GM23338 (cell line): Measurements from ENCODE around the gene TBCC. TPM values are rescaled to one million over a fixed set of nuclear protein-coding genes. Genes with fewer than 3 reads are reported as not detected.

Experiments used
- EZH2phosphoT487 ChIP-seq: fragments of 200-600 bp; sonication (generic); IDR thresholded peaks from one replicate; pipeline ENCODE4 v1.8.1; 2018; ENCODE audit warnings: antibody characterized with exemption; ENCODE audit not compliant: unreplicated experiment
- polyA plus RNA-seq: library from polyadenylated mRNA; unstranded; fragments of >200 nt; fragmentation: Nextera tagmentation; extraction: Ambion mirVana; gene quantifications from 2 replicates; pipeline ENCODE4 v1.2.1, GENCODE V29; 2016
- total RNA-seq: library from RNA; depleted of rRNA; stranded (reverse); fragments of >200 nt; shearing (Covaris generic); gene quantifications from 2 replicates; pipeline ENCODE4 v1.2.3, GENCODE V29; 2014
- TF ChIP-seq, protein P1 (sequence below): fragments of 250-450 bp; sonication (Bioruptor Pico); IDR thresholded peaks from 2 replicates; pipeline ENCODE4 v1.5.0; 2020; ENCODE audit warnings: mild to moderate bottlenecking, moderate library complexity
- TF ChIP-seq, protein P2 (sequence below): IDR thresholded peaks from one replicate; pipeline ENCODE4 v1.6.1; 2018; ENCODE audit warnings: antibody characterized with exemption; ENCODE audit not compliant: unreplicated experiment
- TF ChIP-seq, protein P3 (sequence below): IDR thresholded peaks from 2 replicates; pipeline ENCODE4 v1.6.1; 2016; ENCODE audit warnings: antibody characterized with exemption

The TBCC gene
- total and polyA plus RNA-seq, 2 experiments from 2014 or later = 45.0 to 48.3 TPM

GRCh38 chr6:42762950-42763349 lies 17.0 kb upstream of the TBCC start (continued):
- TF ChIP-seq, protein P1, sequence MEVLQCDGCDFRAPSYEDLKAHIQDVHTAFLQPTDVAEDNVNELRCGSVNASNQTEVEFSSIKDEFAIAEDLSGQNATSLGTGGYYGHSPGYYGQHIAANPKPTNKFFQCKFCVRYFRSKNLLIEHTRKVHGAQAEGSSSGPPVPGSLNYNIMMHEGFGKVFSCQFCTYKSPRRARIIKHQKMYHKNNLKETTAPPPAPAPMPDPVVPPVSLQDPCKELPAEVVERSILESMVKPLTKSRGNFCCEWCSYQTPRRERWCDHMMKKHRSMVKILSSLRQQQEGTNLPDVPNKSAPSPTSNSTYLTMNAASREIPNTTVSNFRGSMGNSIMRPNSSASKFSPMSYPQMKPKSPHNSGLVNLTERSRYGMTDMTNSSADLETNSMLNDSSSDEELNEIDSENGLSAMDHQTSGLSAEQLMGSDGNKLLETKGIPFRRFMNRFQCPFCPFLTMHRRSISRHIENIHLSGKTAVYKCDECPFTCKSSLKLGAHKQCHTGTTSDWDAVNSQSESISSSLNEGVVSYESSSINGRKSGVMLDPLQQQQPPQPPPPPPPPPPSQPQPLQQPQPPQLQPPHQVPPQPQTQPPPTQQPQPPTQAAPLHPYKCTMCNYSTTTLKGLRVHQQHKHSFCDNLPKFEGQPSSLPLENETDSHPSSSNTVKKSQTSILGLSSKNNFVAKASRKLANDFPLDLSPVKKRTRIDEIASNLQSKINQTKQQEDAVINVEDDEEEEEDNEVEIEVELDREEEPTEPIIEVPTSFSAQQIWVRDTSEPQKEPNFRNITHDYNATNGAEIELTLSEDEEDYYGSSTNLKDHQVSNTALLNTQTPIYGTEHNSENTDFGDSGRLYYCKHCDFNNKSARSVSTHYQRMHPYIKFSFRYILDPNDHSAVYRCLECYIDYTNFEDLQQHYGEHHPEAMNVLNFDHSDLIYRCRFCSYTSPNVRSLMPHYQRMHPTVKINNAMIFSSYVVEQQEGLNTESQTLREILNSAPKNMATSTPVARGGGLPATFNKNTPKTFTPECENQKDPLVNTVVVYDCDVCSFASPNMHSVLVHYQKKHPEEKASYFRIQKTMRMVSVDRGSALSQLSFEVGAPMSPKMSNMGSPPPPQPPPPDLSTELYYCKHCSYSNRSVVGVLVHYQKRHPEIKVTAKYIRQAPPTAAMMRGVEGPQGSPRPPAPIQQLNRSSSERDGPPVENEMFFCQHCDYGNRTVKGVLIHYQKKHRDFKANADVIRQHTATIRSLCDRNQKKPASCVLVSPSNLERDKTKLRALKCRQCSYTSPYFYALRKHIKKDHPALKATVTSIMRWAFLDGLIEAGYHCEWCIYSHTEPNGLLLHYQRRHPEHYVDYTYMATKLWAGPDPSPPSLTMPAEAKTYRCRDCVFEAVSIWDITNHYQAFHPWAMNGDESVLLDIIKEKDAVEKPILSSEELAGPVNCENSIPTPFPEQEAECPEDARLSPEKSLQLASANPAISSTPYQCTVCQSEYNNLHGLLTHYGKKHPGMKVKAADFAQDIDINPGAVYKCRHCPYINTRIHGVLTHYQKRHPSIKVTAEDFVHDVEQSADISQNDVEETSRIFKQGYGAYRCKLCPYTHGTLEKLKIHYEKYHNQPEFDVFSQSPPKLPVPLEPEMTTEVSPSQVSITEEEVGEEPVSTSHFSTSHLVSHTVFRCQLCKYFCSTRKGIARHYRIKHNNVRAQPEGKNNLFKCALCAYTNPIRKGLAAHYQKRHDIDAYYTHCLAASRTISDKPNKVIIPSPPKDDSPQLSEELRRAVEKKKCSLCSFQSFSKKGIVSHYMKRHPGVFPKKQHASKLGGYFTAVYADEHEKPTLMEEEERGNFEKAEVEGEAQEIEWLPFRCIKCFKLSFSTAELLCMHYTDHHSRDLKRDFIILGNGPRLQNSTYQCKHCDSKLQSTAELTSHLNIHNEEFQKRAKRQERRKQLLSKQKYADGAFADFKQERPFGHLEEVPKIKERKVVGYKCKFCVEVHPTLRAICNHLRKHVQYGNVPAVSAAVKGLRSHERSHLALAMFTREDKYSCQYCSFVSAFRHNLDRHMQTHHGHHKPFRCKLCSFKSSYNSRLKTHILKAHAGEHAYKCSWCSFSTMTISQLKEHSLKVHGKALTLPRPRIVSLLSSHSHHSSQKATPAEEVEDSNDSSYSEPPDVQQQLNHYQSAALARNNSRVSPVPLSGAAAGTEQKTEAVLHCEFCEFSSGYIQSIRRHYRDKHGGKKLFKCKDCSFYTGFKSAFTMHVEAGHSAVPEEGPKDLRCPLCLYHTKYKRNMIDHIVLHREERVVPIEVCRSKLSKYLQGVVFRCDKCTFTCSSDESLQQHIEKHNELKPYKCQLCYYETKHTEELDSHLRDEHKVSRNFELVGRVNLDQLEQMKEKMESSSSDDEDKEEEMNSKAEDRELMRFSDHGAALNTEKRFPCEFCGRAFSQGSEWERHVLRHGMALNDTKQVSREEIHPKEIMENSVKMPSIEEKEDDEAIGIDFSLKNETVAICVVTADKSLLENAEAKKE (CRISPR knock-in tag) = no peak
- TF ChIP-seq, protein P2, sequence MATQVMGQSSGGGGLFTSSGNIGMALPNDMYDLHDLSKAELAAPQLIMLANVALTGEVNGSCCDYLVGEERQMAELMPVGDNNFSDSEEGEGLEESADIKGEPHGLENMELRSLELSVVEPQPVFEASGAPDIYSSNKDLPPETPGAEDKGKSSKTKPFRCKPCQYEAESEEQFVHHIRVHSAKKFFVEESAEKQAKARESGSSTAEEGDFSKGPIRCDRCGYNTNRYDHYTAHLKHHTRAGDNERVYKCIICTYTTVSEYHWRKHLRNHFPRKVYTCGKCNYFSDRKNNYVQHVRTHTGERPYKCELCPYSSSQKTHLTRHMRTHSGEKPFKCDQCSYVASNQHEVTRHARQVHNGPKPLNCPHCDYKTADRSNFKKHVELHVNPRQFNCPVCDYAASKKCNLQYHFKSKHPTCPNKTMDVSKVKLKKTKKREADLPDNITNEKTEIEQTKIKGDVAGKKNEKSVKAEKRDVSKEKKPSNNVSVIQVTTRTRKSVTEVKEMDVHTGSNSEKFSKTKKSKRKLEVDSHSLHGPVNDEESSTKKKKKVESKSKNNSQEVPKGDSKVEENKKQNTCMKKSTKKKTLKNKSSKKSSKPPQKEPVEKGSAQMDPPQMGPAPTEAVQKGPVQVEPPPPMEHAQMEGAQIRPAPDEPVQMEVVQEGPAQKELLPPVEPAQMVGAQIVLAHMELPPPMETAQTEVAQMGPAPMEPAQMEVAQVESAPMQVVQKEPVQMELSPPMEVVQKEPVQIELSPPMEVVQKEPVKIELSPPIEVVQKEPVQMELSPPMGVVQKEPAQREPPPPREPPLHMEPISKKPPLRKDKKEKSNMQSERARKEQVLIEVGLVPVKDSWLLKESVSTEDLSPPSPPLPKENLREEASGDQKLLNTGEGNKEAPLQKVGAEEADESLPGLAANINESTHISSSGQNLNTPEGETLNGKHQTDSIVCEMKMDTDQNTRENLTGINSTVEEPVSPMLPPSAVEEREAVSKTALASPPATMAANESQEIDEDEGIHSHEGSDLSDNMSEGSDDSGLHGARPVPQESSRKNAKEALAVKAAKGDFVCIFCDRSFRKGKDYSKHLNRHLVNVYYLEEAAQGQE = no peak
- TF ChIP-seq EZH2phosphoT487 = no peak
- TF ChIP-seq, protein P3, sequence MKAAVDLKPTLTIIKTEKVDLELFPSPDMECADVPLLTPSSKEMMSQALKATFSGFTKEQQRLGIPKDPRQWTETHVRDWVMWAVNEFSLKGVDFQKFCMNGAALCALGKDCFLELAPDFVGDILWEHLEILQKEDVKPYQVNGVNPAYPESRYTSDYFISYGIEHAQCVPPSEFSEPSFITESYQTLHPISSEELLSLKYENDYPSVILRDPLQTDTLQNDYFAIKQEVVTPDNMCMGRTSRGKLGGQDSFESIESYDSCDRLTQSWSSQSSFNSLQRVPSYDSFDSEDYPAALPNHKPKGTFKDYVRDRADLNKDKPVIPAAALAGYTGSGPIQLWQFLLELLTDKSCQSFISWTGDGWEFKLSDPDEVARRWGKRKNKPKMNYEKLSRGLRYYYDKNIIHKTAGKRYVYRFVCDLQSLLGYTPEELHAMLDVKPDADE = no peak
